ENCODE data around the gene SEMA3D.

GRCh38 chr7:85230623-85231022, 43.8 kb upstream of the SEMA3D start:
- TF ChIP-seq, protein P1, sequence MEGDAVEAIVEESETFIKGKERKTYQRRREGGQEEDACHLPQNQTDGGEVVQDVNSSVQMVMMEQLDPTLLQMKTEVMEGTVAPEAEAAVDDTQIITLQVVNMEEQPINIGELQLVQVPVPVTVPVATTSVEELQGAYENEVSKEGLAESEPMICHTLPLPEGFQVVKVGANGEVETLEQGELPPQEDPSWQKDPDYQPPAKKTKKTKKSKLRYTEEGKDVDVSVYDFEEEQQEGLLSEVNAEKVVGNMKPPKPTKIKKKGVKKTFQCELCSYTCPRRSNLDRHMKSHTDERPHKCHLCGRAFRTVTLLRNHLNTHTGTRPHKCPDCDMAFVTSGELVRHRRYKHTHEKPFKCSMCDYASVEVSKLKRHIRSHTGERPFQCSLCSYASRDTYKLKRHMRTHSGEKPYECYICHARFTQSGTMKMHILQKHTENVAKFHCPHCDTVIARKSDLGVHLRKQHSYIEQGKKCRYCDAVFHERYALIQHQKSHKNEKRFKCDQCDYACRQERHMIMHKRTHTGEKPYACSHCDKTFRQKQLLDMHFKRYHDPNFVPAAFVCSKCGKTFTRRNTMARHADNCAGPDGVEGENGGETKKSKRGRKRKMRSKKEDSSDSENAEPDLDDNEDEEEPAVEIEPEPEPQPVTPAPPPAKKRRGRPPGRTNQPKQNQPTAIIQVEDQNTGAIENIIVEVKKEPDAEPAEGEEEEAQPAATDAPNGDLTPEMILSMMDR (conservative IDR thresholded peaks at IDR 0.05; ENCODE audit: low read depth, low read length) = no peak
- no peak for TF ChIP-seq EZH2 (IDR thresholded peaks at IDR 0.05; ENCODE audit: borderline replicate concordance, low read depth, low read length, poor library complexity, severe bottlenecking)

All from A673 (cell line).